ENCODE data around the gene CCDC170.
"Not testable (repeated sequence)": the region's sequence is repeated elsewhere in the genome, so short reads cannot be mapped to it uniquely, and the experiment has no call there.

CCDC170 gene

GRCh38 chr6:151450928-151451327 is 42.9 kb upstream of the CCDC170 start:
- not testable (repeated sequence) for H2BK5ac ChIP-seq (ENCODE audit: low read depth, low read length, poor library complexity, severe bottlenecking); H2AFZ ChIP-seq (ENCODE audit: low read depth, low read length); H2BK120ac ChIP-seq (ENCODE audit: low read depth, low read length); H4K91ac ChIP-seq (ENCODE audit: low read length); H3K9me3 ChIP-seq (ENCODE audit: control insufficient read depth, low read length); H2BK12ac ChIP-seq (ENCODE audit: low read length in 2 of 2); H3K27me3 ChIP-seq (ENCODE audit: control insufficient read depth in 1 of 2, insufficient read depth in 1 of 2, low read length in 2 of 2); H3K18ac ChIP-seq (ENCODE audit: low read depth in 1 of 2, low read length in 2 of 2); H3K14ac ChIP-seq (ENCODE audit: low read length in 2 of 2); DNase-seq; H2BK15ac ChIP-seq (ENCODE audit: low read depth, poor library complexity, severe bottlenecking); H3K79me1 ChIP-seq (replicated peaks; ENCODE audit: low read length, poor library complexity, severe bottlenecking); H3K23ac ChIP-seq (ENCODE audit: low read length in 2 of 2); H4K8ac ChIP-seq (ENCODE audit: low read length); H3K27ac ChIP-seq (ENCODE audit: low read length, poor library complexity, severe bottlenecking); H3K4ac ChIP-seq (ENCODE audit: low read depth in 1 of 2, low read length in 2 of 2); H2AK5ac ChIP-seq (ENCODE audit: low read length, severe bottlenecking); H3K4me1 ChIP-seq (ENCODE audit: control insufficient read depth, insufficient read depth, low read depth, low read length); H3K4me2 ChIP-seq (ENCODE audit: low read length, poor library complexity, severe bottlenecking)
- Histone ChIP-seq H3K4me3 (ENCODE audit: insufficient read depth in 1 of 2, low read depth in 1 of 2, low read length in 2 of 2) (peak overlapping the region in 1 of 2 experiments; percentile 94), H3K9ac (ENCODE audit: low read length) (peak overlapping the region; percentile 96), H3K36me3 (ENCODE audit: control insufficient read depth in 1 of 2, insufficient read depth in 2 of 2, low read depth in 1 of 2, low read length in 2 of 2) (peaks cover 4 to 10% of the 10 kb centered on the region in 2 experiments)
- WGBS, result 70% methylated on average over 2 of the region's 6 CpGs

GRCh38 chr6:151451417-151451949 is 42.3 kb upstream of the CCDC170 start:
- H2BK12ac ChIP-seq (ENCODE audit: low read length in 2 of 2), result no peak overlapping the region

GRCh38 chr6:151451950-151452749 is 41.7 kb upstream of the CCDC170 start, which contains the start of gene RMND1:
Gene RMND1, minus strand, starts transcription at chr6:151452126. Its CDS starts 6,315 bp downstream, at chr6:151445811.
- under 1% methylated on average over 74 of the region's 74 CpGs for WGBS
- no peak within 1 kb of the TSS for H4K91ac ChIP-seq (ENCODE audit: low read length)
- peaks cover 4% of the 10 kb centered on the region for H3K79me1 ChIP-seq (replicated peaks; ENCODE audit: low read length, poor library complexity, severe bottlenecking)
- peaks cover 10 to 13% of the 10 kb centered on the region in 2 experiments for H3K36me3 ChIP-seq (ENCODE audit: control insufficient read depth in 1 of 2, insufficient read depth in 2 of 2, low read depth in 1 of 2, low read length in 2 of 2)
- peak within 1 kb of the TSS; percentile 91 for H2BK5ac ChIP-seq (ENCODE audit: low read depth, low read length, poor library complexity, severe bottlenecking)
- peak within 1 kb of the TSS; percentile 91 for H3K4me2 ChIP-seq (ENCODE audit: low read length, poor library complexity, severe bottlenecking)
- peak within 1 kb of the TSS; percentile 77 for H2AFZ ChIP-seq (ENCODE audit: low read depth, low read length)
- H3K27ac ChIP-seq (ENCODE audit: low read length, poor library complexity, severe bottlenecking), result peak within 1 kb of the TSS; percentile 94
- no peak within 1 kb of the TSS for H2BK12ac ChIP-seq (ENCODE audit: low read length in 2 of 2)
- H3K14ac ChIP-seq (ENCODE audit: low read length in 2 of 2), result peak within 1 kb of the TSS in 1 of 2 experiments; percentile 100
- H3K4ac ChIP-seq (ENCODE audit: low read depth in 1 of 2, low read length in 2 of 2), result peak within 1 kb of the TSS; percentile 75 to 90
- peak within 1 kb of the TSS; percentile 84 to 97 for H3K18ac ChIP-seq (ENCODE audit: low read depth in 1 of 2, low read length in 2 of 2)
- peak within 1 kb of the TSS; percentile 96 for H2BK15ac ChIP-seq (ENCODE audit: low read depth, poor library complexity, severe bottlenecking)
- peaks cover 4% of the 10 kb centered on the region for H3K4me1 ChIP-seq (ENCODE audit: control insufficient read depth, insufficient read depth, low read depth, low read length)
- DNase-seq, result peak; percentile 100
- H3K27me3 ChIP-seq (ENCODE audit: control insufficient read depth in 1 of 2, insufficient read depth in 1 of 2, low read length in 2 of 2), result no peaks in the 10 kb centered on the region
- no peak within 1 kb of the TSS for H2BK120ac ChIP-seq (ENCODE audit: low read depth, low read length)
- peak within 1 kb of the TSS in 1 of 2 experiments; percentile 42 for H3K23ac ChIP-seq (ENCODE audit: low read length in 2 of 2)
- H3K4me3 ChIP-seq (ENCODE audit: insufficient read depth in 1 of 2, low read depth in 1 of 2, low read length in 2 of 2), result peak within 1 kb of the TSS; percentile 94
- H2AK5ac ChIP-seq (ENCODE audit: low read length, severe bottlenecking), result no peak within 1 kb of the TSS
- H3K9ac ChIP-seq (ENCODE audit: low read length), result peak within 1 kb of the TSS; percentile 96
- H4K8ac ChIP-seq (ENCODE audit: low read length), result peak within 1 kb of the TSS; percentile 52
- no peaks in the 10 kb centered on the region for H3K9me3 ChIP-seq (ENCODE audit: control insufficient read depth, low read length)

More at GRCh38 chr6:151451417-151451949, 42.3 kb upstream of the CCDC170 start:
- H3K23ac ChIP-seq (ENCODE audit: low read length in 2 of 2), result no peak overlapping the region
- H2AFZ ChIP-seq (ENCODE audit: low read depth, low read length), result no peak overlapping the region
- no peak overlapping the region for H4K91ac ChIP-seq (ENCODE audit: low read length)
- no peaks in the 10 kb centered on the region for H3K27me3 ChIP-seq (ENCODE audit: control insufficient read depth in 1 of 2, insufficient read depth in 1 of 2, low read length in 2 of 2)
- no peak overlapping the region for H2BK5ac ChIP-seq (ENCODE audit: low read depth, low read length, poor library complexity, severe bottlenecking)
- peaks cover 3% of the 10 kb centered on the region for H3K79me1 ChIP-seq (replicated peaks; ENCODE audit: low read length, poor library complexity, severe bottlenecking)
- no peak for DNase-seq
- H3K4me2 ChIP-seq (ENCODE audit: low read length, poor library complexity, severe bottlenecking), result peak overlapping the region; percentile 26
- H3K4me3 ChIP-seq (ENCODE audit: insufficient read depth in 1 of 2, low read depth in 1 of 2, low read length in 2 of 2), result peak overlapping the region; percentile 75 to 94
- peak overlapping the region; percentile 52 for H4K8ac ChIP-seq (ENCODE audit: low read length)
- peak overlapping the region; percentile 96 for H2BK15ac ChIP-seq (ENCODE audit: low read depth, poor library complexity, severe bottlenecking)
- H3K9ac ChIP-seq (ENCODE audit: low read length), result peak overlapping the region; percentile 96
- H3K4ac ChIP-seq (ENCODE audit: low read depth in 1 of 2, low read length in 2 of 2), result peak overlapping the region in 1 of 2 experiments; percentile 41
- no peak overlapping the region for H2BK120ac ChIP-seq (ENCODE audit: low read depth, low read length)
- peak overlapping the region; percentile 73 to 84 for H3K18ac ChIP-seq (ENCODE audit: low read depth in 1 of 2, low read length in 2 of 2)
- H2AK5ac ChIP-seq (ENCODE audit: low read length, severe bottlenecking), result no peak overlapping the region
- H3K36me3 ChIP-seq (ENCODE audit: control insufficient read depth in 1 of 2, insufficient read depth in 2 of 2, low read depth in 1 of 2, low read length in 2 of 2), result peaks cover 9 to 10% of the 10 kb centered on the region in 2 experiments
- H3K9me3 ChIP-seq (ENCODE audit: control insufficient read depth, low read length), result no peaks in the 10 kb centered on the region
- 5% methylated on average over 22 of the region's 22 CpGs for WGBS
- no peak overlapping the region for H3K14ac ChIP-seq (ENCODE audit: low read length in 2 of 2)
- peaks cover under 1% of the 10 kb centered on the region for H3K4me1 ChIP-seq (ENCODE audit: control insufficient read depth, insufficient read depth, low read depth, low read length)
- peak overlapping the region; percentile 89 for H3K27ac ChIP-seq (ENCODE audit: low read length, poor library complexity, severe bottlenecking)

Measured in mesenchymal stem cell (in vitro differentiated cells and primary cell).